Activated T-cell treated with anti-CD3 and anti-CD28 coated beads, Interleukin-2, amount 50 U/mL, for 4 hours (primary cell): ENCODE measurements around the gene ADAMTS12. TPM values are rescaled to one million over a fixed set of nuclear protein-coding genes. Genes with fewer than 3 reads are reported as not detected.

ENCODE experiments used
- ATAC-seq, 2 donors: fragments of 200-7000 bp; cut with Tn5 transposase; one replicate each; pipeline ENCODE4 v1.10.0; 2021
- DNase-seq: peaks from one replicate; pipeline ENCODE4 v3.0.0-alpha.2; 2020
- H3K27me3 Mint-ChIP-seq: one replicate; pipeline ENCODE4 v1.8.0; 2021; ENCODE audit warnings: low read depth, mixed read lengths
- H3K36me3 Mint-ChIP-seq: one replicate; pipeline ENCODE4 v1.8.0; 2022; ENCODE audit warnings: mixed read lengths; ENCODE audit not compliant: insufficient read depth
- H3K4me1 Mint-ChIP-seq: one replicate; pipeline ENCODE4 v1.8.0; 2021; ENCODE audit warnings: low read depth, mixed read lengths
- H3K4me3 Mint-ChIP-seq: one replicate; pipeline ENCODE4 v1.8.0; 2021; ENCODE audit warnings: mild to moderate bottlenecking, moderate library complexity, mixed read lengths
- H3K9me3 Mint-ChIP-seq: one replicate; pipeline ENCODE4 v1.8.0; 2021; ENCODE audit warnings: mixed read lengths
- total RNA-seq, 3 donors: library from RNA; stranded (reverse); gene quantifications; one replicate each; pipeline ENCODE4 v1.2.1, GENCODE V29; 2021

ADAMTS12 gene
- total RNA-seq, 3 donors from 2014 or later: 0.03 TPM; not detected in 2

- ATAC-seq: no peak
- no peak for DNase-seq
These were observed 165.2 kb downstream of the ADAMTS12 start for GRCh38 chr5:33726422-33727165.

GRCh38 chr5:33725806-33726205 is 166.0 kb downstream of the ADAMTS12 start:
- Mint-ChIP-seq H3K4me3 (no peak overlapping the region), H3K9me3 (no peaks in the 10 kb centered on the region), H3K27me3 (no peaks in the 10 kb centered on the region), H3K36me3 (no peaks in the 10 kb centered on the region), H3K4me1 (no peaks in the 10 kb centered on the region)
- ATAC-seq: no peak
- no peak for DNase-seq

More at GRCh38 chr5:33726422-33727165, 165.2 kb downstream of the ADAMTS12 start:
- Mint-ChIP-seq H3K4me3 (no peak overlapping the region), H3K27me3 (no peaks in the 10 kb centered on the region), H3K36me3 (no peaks in the 10 kb centered on the region), H3K9me3 (no peaks in the 10 kb centered on the region), H3K4me1 (no peaks in the 10 kb centered on the region)

- Mint-ChIP-seq H3K27me3 (no peaks in the 10 kb centered on the region), H3K9me3 (no peaks in the 10 kb centered on the region), H3K4me1 (no peaks in the 10 kb centered on the region), H3K36me3 (no peaks in the 10 kb centered on the region), H3K4me3 (no peak overlapping the region)
- DNase-seq: no peak
- ATAC-seq: no peak
These were observed 170.1 kb downstream of the ADAMTS12 start for GRCh38 chr5:33721491-33722200.

- Mint-ChIP-seq H3K4me1 (no peaks in the 10 kb centered on the region), H3K9me3 (no peaks in the 10 kb centered on the region), H3K4me3 (no peak overlapping the region), H3K36me3 (no peaks in the 10 kb centered on the region), H3K27me3 (no peaks in the 10 kb centered on the region)
- ATAC-seq: no peak
- no peak for DNase-seq
These were observed 171.6 kb downstream of the ADAMTS12 start for GRCh38 chr5:33720176-33720575.

- Mint-ChIP-seq H3K4me3 (no peak overlapping the region), H3K36me3 (no peaks in the 10 kb centered on the region), H3K9me3 (no peaks in the 10 kb centered on the region), H3K4me1 (no peaks in the 10 kb centered on the region), H3K27me3 (no peaks in the 10 kb centered on the region)
- ATAC-seq (no peak), DNase-seq (no peak)
These were observed 172.0 kb downstream of the ADAMTS12 start for GRCh38 chr5:33719769-33720168.

- no peaks in the 10 kb centered on the region for H3K36me3 Mint-ChIP-seq
- H3K4me1 Mint-ChIP-seq: no peaks in the 10 kb centered on the region
- no peak for ATAC-seq
- DNase-seq: no peak
- peaks cover 6% of the 10 kb centered on the region for H3K9me3 Mint-ChIP-seq
- no peak overlapping the region for H3K4me3 Mint-ChIP-seq
- H3K27me3 Mint-ChIP-seq: no peaks in the 10 kb centered on the region
These were observed 176.1 kb downstream of the ADAMTS12 start for GRCh38 chr5:33715661-33716060.

GRCh38 chr5:33713136-33713765 is 178.5 kb downstream of the ADAMTS12 start:
- DNase-seq (no peak), ATAC-seq (no peak)
- H3K9me3 Mint-ChIP-seq: peaks cover 9% of the 10 kb centered on the region
- H3K36me3 Mint-ChIP-seq: no peaks in the 10 kb centered on the region
- no peak overlapping the region for H3K4me3 Mint-ChIP-seq
- no peaks in the 10 kb centered on the region for H3K4me1 Mint-ChIP-seq
- H3K27me3 Mint-ChIP-seq: no peaks in the 10 kb centered on the region

- no peak overlapping the region for H3K4me3 Mint-ChIP-seq
These were observed 179.1 kb downstream of the ADAMTS12 start for GRCh38 chr5:33712664-33713063.

GRCh38 chr5:33711094-33711679 is 180.6 kb downstream of the ADAMTS12 start:
- Mint-ChIP-seq H3K36me3 (no peaks in the 10 kb centered on the region), H3K27me3 (no peaks in the 10 kb centered on the region), H3K4me1 (no peaks in the 10 kb centered on the region), H3K9me3 (peaks cover 20% of the 10 kb centered on the region), H3K4me3 (no peak overlapping the region)
- ATAC-seq (no peak), DNase-seq (no peak)

More at GRCh38 chr5:33712664-33713063, 179.1 kb downstream of the ADAMTS12 start:
- no peak for ATAC-seq
- peaks cover 9% of the 10 kb centered on the region for H3K9me3 Mint-ChIP-seq
- no peaks in the 10 kb centered on the region for H3K27me3 Mint-ChIP-seq
- no peaks in the 10 kb centered on the region for H3K36me3 Mint-ChIP-seq
- no peak for DNase-seq
- H3K4me1 Mint-ChIP-seq: no peaks in the 10 kb centered on the region

- H3K4me3 Mint-ChIP-seq: no peak overlapping the region
- H3K4me1 Mint-ChIP-seq: no peaks in the 10 kb centered on the region
- DNase-seq (no peak), ATAC-seq (no peak)
- H3K9me3 Mint-ChIP-seq: peaks cover 15% of the 10 kb centered on the region
- H3K27me3 Mint-ChIP-seq: no peaks in the 10 kb centered on the region
- no peaks in the 10 kb centered on the region for H3K36me3 Mint-ChIP-seq
These were observed 188.9 kb downstream of the ADAMTS12 start for GRCh38 chr5:33702867-33703266.

GRCh38 chr5:33701951-33702350 is 189.8 kb downstream of the ADAMTS12 start:
- peaks cover 12% of the 10 kb centered on the region for H3K9me3 Mint-ChIP-seq
- ATAC-seq (no peak), DNase-seq (no peak)
- no peaks in the 10 kb centered on the region for H3K27me3 Mint-ChIP-seq
- H3K36me3 Mint-ChIP-seq: no peaks in the 10 kb centered on the region
- H3K4me3 Mint-ChIP-seq: no peak overlapping the region
- no peaks in the 10 kb centered on the region for H3K4me1 Mint-ChIP-seq

- no peak for ATAC-seq
- H3K4me1 Mint-ChIP-seq: no peaks in the 10 kb centered on the region
- no peaks in the 10 kb centered on the region for H3K27me3 Mint-ChIP-seq
- no peak overlapping the region for H3K4me3 Mint-ChIP-seq
- no peaks in the 10 kb centered on the region for H3K36me3 Mint-ChIP-seq
- peaks cover 5% of the 10 kb centered on the region for H3K9me3 Mint-ChIP-seq
- no peak for DNase-seq
These were observed 190.5 kb downstream of the ADAMTS12 start for GRCh38 chr5:33701251-33701650.

GRCh38 chr5:33696411-33696810 is 195.4 kb downstream of the ADAMTS12 start:
- Mint-ChIP-seq H3K27me3 (no peaks in the 10 kb centered on the region), H3K4me3 (no peak overlapping the region), H3K36me3 (no peaks in the 10 kb centered on the region), H3K4me1 (no peaks in the 10 kb centered on the region), H3K9me3 (peaks cover 12% of the 10 kb centered on the region)
- ATAC-seq (no peak), DNase-seq (no peak)

- no peak overlapping the region for H3K4me3 Mint-ChIP-seq
- DNase-seq (no peak), ATAC-seq (no peak)
- H3K27me3 Mint-ChIP-seq: no peaks in the 10 kb centered on the region
- peaks cover 9% of the 10 kb centered on the region for H3K9me3 Mint-ChIP-seq
- no peaks in the 10 kb centered on the region for H3K36me3 Mint-ChIP-seq
- H3K4me1 Mint-ChIP-seq: no peaks in the 10 kb centered on the region
These were observed 198.8 kb downstream of the ADAMTS12 start for GRCh38 chr5:33692980-33693379.
